ENCODE results near the gene GNG7.

Gene GNG7

DNA sequence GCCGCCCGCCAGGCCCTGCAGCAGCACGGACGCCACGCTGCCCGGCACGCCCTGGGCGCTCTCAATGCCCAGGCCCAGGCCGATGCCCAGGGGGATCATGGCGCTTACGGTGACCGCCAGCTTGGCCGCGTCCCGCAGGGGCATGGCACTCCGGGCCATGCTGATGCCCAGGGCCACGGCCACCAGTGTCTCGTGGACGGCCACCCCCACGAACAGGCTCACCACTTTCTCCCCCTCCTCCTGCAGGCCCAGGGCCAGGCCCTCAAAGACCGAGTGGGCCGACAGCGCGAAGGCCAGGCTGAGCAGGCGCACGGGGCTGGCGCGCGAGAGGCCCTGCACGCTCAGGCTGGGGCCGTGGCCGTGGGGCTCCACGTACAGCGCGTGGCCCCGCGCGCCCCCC lies 30.4 kb upstream of the GNG7 start:
- no peak for DNase-seq (ENCODE audit: low read depth)
- H3K4me3 ChIP-seq (ENCODE audit: low read depth, low read length) = no peak overlapping the region
- TF ChIP-seq, protein P1, sequence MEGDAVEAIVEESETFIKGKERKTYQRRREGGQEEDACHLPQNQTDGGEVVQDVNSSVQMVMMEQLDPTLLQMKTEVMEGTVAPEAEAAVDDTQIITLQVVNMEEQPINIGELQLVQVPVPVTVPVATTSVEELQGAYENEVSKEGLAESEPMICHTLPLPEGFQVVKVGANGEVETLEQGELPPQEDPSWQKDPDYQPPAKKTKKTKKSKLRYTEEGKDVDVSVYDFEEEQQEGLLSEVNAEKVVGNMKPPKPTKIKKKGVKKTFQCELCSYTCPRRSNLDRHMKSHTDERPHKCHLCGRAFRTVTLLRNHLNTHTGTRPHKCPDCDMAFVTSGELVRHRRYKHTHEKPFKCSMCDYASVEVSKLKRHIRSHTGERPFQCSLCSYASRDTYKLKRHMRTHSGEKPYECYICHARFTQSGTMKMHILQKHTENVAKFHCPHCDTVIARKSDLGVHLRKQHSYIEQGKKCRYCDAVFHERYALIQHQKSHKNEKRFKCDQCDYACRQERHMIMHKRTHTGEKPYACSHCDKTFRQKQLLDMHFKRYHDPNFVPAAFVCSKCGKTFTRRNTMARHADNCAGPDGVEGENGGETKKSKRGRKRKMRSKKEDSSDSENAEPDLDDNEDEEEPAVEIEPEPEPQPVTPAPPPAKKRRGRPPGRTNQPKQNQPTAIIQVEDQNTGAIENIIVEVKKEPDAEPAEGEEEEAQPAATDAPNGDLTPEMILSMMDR (IDR thresholded peaks at IDR 0.05; ENCODE audit: insufficient read depth, low read depth, low read length, missing control alignments) = no peak

DNA sequence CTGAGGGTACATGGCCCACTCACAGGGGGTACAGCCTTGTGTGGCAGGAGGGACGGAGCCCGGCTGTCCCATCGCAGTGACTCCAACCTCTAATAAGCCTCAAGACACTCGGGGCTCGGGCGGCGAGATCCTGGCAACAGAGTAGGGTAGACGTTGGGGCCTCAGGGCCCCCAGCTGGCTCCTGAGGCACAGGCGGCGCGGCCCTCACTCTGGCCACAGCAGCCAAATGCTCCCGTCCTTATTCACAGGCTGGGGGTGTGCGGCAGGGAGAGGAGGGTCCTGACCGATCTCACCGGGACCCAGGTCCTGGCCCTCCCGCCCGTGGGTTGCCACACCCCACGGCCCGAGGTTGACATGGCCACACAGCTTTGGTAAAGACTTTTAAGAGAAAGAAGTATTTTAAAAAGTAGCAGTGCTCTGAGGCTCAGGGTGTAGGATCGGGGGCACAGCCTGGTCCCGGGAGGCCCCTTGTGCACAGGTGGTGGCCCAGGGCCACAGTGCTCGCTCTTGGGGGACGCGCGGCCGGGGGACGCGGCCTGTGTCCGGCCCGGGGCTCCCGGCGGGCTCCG lies 29.7 kb upstream of the GNG7 start:
- DNase-seq (ENCODE audit: low read depth) = no peak
- TF ChIP-seq, protein P1 (IDR thresholded peaks at IDR 0.05; ENCODE audit: insufficient read depth, low read depth, low read length, missing control alignments) = no peak
- no peak overlapping the region for H3K4me3 ChIP-seq (ENCODE audit: low read depth, low read length)

DNA sequence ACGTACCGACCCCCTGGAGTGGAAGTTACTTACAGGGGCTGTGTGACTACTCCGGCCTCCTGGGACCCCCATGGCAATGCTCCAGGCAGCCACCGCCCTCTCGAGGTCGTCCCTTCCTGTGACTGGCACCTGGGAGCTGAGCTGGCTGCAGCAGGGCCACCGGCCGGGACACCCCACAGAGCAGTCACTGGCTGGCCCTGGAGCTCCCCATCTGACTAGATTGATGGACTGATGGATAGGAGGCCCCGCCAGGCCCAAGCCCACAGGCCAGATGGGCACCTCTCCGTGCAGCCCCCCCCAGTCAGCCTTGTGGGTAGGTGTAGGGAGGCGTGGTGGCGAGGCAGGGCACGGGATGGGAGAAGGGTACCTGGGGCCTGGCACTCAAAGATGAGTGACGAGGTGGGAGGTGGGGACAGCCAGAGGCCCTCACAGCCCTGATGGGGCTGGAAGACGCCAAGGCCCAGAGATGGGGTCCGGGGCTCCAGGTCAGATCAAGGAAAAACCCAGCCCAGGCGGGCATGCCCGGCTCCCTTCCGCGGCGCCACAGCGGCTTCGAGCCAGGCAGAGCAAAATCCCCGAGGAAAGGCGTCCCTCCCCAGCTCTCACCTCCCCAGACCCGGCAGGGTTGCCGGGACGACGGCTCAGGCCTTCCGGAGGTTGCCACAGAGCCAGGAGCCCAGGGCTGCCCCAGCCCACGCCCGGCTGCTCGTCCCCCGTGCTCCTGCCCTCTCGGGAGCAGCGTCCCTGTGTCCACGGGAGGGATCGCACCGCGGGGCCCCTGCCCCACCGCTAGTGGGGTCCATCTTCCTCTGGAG lies 28.9 kb upstream of the GNG7 start:
- DNase-seq (ENCODE audit: low read depth) = no peak
- H3K4me3 ChIP-seq (ENCODE audit: low read depth, low read length) = no peak overlapping the region
- TF ChIP-seq, protein P1 (IDR thresholded peaks at IDR 0.05; ENCODE audit: insufficient read depth, low read depth, low read length, missing control alignments) = no peak

DNA sequence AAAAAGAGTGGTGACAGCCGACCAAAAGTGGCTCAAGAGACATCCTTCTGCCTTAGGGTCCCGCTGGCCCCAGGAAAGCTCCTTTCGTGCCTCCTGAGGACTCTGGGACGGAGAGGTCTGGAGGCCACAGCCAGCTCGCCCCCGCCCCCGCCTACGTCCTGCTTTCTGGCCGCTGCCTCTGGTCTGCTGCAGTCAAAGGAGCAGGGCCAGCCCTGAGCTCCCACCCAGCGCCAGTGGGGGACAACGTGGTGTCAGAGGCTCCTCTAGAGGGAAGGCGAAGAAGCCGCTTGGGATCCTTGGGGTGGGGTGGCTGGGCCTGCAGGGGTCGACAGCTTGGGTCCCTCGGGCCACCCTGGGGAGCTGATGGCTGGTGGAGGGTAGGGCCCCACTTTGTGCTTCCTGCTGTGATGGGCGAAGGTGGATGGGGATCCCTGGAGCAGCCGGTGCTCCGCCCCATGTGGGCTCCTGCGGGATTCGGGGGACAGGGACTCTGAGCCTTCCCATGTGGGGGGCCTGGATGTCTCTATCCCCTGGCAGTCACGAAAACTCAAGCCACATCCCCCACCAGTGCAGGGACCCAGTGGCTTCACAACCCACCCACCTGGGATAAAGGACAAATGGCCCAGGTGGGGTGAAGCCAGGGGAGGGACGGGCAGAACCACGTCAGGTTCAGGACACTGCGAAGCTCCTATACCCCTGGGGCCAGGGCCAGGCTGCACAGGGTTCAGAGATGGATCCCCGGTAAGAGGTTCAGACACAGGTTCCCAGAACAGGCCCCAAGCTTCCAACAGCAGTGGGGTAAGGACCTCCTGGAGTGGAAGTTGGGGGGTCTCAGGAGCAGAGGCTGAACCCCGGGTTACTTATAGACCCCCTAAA lies 27.7 kb upstream of the GNG7 start:
- H3K4me3 ChIP-seq (ENCODE audit: low read depth, low read length) = no peak overlapping the region
- DNase-seq (ENCODE audit: low read depth) = no peak
- TF ChIP-seq, protein P1 (IDR thresholded peaks at IDR 0.05; ENCODE audit: insufficient read depth, low read depth, low read length, missing control alignments) = no peak

GRCh38 chr19:2728783-2729387 lies 26.4 kb upstream of the GNG7 start:
- no peak for DNase-seq (ENCODE audit: low read depth)
- TF ChIP-seq, protein P1 (IDR thresholded peaks at IDR 0.05; ENCODE audit: insufficient read depth, low read depth, low read length, missing control alignments) = no peak
- no peak overlapping the region for H3K4me3 ChIP-seq (ENCODE audit: low read depth, low read length)

DNA sequence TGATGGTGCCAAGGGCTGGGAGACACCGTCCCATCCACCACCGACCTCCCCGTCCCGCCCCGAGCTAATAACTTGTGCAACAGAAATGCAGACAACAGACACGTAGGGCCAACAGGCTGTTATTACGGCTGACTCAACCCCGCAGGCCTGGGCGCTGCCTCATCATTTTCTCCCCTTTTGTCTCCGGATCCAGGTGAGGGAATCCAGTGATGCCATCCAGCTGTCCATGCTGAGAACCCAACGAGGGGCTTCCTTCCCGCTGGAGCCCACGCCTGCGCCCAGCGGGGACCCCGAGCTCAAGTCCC lies 25.1 kb upstream of the GNG7 start:
- no peak overlapping the region for H3K4me3 ChIP-seq (ENCODE audit: low read depth, low read length)
- TF ChIP-seq, protein P1 (IDR thresholded peaks at IDR 0.05; ENCODE audit: insufficient read depth, low read depth, low read length, missing control alignments) = no peak
- DNase-seq (ENCODE audit: low read depth) = no peak
